H1 (cell line): ENCODE data around the gene MRS2. TPM values are rescaled to one million over a fixed set of nuclear protein-coding genes. Genes with fewer than 3 reads are reported as not detected.

Experiments
- EP300 ChIP-seq, 2 experiments: IDR thresholded peaks; 1 replicate in 1 of 2; 2 replicates in 1 of 2; pipeline ENCODE4 v1.6.1; 2011 to 2012; ENCODE audit warnings: low read depth in 2 of 2, low read length in 2 of 2, mild to moderate bottlenecking in 2 of 2, borderline replicate concordance in 1 of 2, inconsistent platforms in 1 of 2, moderate library complexity in 1 of 2
- TAF1 ChIP-seq: IDR thresholded peaks from 2 replicates; pipeline ENCODE4 v1.6.1; 2011; ENCODE audit warnings: mild to moderate bottlenecking, low read depth, low read length
- polyA plus RNA-seq, 7 experiments: library from polyadenylated mRNA; depleted of rRNA in 3 of 7; stranded (reverse) in 5 of 7; unstranded in 2 of 7; fragments of >200 nt in 5 of 7; fragments of 200-250 nt in 2 of 7; gene quantifications; 1 replicate in 5 of 7; 2 replicates in 1 of 7; 4 replicates in 1 of 7; pipeline versions ENCODE4 v1.2.1 to v1.2.3, GENCODE V29; 2011 to 2013; ENCODE audit warnings: missing spikeins in 2 of 7, mixed read lengths in 2 of 7
- total RNA-seq: library from RNA; stranded (reverse); fragmentation: NEBNext Ultra II Directional; extraction: Animal tissue kit (Norgen Biotek cat#: 25700); gene quantifications from 2 replicates; pipeline ENCODE4 v1.2.1, GENCODE V29; 2021
- TF ChIP-seq, protein P1 (sequence below): IDR thresholded peaks from 2 replicates; pipeline ENCODE4 v1.6.1; 2012; ENCODE audit warnings: low read length, inconsistent platforms

The MRS2 gene
- total and polyA plus RNA-seq, 2 of the 8 experiments (the other 6 are each of a cell fraction or from before 2014, with no cell fraction given) = 51.2 to 67.5 TPM

DNA sequence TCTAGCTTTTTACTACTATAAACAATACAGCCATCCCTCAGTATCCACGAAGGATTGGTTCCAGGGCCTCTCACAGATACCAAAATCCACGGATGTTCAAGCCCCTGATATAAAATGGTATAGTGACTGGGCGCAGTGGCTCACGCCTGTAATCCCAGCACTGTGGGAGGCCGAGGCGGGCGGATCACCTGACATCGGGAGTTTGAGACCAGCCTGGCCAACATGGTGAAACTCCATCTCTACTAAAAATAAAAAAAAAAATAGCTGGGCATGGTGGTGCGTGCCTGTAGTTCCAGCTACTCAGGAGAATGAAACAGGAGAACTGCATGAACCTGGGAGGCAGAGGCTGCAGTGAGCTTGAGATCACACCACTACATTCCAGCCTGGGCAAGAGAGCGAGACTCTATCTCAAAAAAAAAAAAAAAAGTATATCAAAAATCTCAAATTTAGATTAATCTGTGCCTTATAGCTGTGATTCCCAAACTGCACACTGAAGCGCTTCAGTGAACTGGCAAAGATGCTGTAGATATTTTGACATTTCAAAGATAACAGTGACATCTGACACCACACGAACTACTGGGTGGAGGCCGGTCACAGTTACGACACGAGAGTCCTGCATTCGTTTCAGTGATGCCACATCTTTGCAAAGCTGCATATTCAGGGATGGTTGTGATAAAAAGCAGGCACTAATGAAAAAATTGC lies 38.3 kb downstream of the MRS2 start (continued):
- no peak for TF ChIP-seq TAF1
- TF ChIP-seq EP300 (IDR thresholded peaks at IDR 0.05; ENCODE audit: borderline replicate concordance in 1 of 2, low read depth in 2 of 2, low read length in 2 of 2) = no peak
- TF ChIP-seq, protein P1, sequence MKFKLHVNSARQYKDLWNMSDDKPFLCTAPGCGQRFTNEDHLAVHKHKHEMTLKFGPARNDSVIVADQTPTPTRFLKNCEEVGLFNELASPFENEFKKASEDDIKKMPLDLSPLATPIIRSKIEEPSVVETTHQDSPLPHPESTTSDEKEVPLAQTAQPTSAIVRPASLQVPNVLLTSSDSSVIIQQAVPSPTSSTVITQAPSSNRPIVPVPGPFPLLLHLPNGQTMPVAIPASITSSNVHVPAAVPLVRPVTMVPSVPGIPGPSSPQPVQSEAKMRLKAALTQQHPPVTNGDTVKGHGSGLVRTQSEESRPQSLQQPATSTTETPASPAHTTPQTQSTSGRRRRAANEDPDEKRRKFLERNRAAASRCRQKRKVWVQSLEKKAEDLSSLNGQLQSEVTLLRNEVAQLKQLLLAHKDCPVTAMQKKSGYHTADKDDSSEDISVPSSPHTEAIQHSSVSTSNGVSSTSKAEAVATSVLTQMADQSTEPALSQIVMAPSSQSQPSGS = no peak
